ENCODE data around the gene BMERB1. TPM values are rescaled to one million over a fixed set of nuclear protein-coding genes. Genes with fewer than 3 reads are reported as not detected.

Gene BMERB1
- total and polyA plus RNA-seq, 9 of the 15 experiments (the other 6 are each of a cell fraction or from before 2014, with no cell fraction given): 0.29 to 2.9 (median 0.94) TPM

DNA sequence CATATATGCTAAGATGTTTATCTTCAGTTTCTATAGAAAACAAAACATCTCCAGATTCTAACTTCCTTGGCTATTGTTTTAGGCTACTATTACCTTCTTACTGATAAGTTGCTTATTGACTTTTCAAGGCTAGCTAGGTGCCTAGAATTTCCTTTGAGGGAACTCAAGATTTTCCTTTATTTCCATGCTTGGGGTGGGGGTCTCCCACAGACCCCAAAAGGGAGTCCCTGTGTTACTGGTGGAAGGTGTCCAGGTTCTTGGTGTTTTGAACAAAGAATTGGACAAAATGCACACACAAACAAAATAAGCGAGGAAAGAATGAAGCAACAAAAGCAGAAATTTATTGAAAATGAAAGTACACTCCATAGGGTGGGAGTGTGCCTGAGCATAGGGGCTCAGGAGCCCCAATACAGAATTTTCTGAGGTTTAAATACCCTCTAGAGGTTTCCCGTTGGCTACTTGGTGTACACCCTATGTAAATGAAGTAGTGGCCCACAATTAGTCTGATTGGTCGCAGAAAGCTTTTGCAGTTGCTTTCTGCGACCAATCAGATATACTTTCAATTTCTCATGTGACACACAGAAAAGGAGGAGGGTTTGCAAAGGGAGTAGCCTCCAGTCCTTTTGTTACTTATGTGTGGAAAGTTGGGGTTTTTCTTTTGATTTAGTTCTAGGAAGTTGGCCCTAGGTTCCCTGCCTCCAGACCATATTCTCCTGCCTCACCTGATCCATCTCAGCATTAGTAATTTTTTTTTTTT, 141.1 kb downstream of the BMERB1 start (continued):
- TF ChIP-seq, protein P1, sequence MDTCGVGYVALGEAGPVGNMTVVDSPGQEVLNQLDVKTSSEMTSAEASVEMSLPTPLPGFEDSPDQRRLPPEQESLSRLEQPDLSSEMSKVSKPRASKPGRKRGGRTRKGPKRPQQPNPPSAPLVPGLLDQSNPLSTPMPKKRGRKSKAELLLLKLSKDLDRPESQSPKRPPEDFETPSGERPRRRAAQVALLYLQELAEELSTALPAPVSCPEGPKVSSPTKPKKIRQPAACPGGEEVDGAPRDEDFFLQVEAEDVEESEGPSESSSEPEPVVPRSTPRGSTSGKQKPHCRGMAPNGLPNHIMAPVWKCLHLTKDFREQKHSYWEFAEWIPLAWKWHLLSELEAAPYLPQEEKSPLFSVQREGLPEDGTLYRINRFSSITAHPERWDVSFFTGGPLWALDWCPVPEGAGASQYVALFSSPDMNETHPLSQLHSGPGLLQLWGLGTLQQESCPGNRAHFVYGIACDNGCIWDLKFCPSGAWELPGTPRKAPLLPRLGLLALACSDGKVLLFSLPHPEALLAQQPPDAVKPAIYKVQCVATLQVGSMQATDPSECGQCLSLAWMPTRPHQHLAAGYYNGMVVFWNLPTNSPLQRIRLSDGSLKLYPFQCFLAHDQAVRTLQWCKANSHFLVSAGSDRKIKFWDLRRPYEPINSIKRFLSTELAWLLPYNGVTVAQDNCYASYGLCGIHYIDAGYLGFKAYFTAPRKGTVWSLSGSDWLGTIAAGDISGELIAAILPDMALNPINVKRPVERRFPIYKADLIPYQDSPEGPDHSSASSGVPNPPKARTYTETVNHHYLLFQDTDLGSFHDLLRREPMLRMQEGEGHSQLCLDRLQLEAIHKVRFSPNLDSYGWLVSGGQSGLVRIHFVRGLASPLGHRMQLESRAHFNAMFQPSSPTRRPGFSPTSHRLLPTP (IDR thresholded peaks at IDR 0.05; ENCODE audit: borderline replicate concordance, extremely low read depth, insufficient read length): no peak
- TF ChIP-seq EZH2 (IDR thresholded peaks at IDR 0.05; ENCODE audit: borderline replicate concordance, low read depth, low read length): no peak
- no peak for TF ChIP-seq ZNF79 (CRISPR knock-in tag; IDR thresholded peaks at IDR 0.05; ENCODE audit: low read depth)
- TF ChIP-seq SMAD3 (CRISPR knock-in tag; conservative IDR thresholded peaks at IDR 0.05): no peak
- no peak for TF ChIP-seq TFAM (CRISPR knock-in tag; conservative IDR thresholded peaks at IDR 0.05)
- TF ChIP-seq, protein P2, sequence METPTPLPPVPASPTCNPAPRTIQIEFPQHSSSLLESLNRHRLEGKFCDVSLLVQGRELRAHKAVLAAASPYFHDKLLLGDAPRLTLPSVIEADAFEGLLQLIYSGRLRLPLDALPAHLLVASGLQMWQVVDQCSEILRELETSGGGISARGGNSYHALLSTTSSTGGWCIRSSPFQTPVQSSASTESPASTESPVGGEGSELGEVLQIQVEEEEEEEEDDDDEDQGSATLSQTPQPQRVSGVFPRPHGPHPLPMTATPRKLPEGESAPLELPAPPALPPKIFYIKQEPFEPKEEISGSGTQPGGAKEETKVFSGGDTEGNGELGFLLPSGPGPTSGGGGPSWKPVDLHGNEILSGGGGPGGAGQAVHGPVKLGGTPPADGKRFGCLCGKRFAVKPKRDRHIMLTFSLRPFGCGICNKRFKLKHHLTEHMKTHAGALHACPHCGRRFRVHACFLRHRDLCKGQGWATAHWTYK (CRISPR knock-in tag; IDR thresholded peaks at IDR 0.05): no peak
- no peak for TF ChIP-seq ETV5 (CRISPR knock-in tag; IDR thresholded peaks at IDR 0.05; ENCODE audit: low read depth)
- TF ChIP-seq MXD1 (CRISPR knock-in tag; IDR thresholded peaks at IDR 0.05; ENCODE audit: borderline replicate concordance, poor library complexity, severe bottlenecking): no peak
- no peak for TF ChIP-seq ZSCAN32 (CRISPR knock-in tag; IDR thresholded peaks at IDR 0.05)
- no peak for TF ChIP-seq HMG20A (CRISPR knock-in tag; conservative IDR thresholded peaks at IDR 0.05)
- TF ChIP-seq FOSL1 (tag; conservative IDR thresholded peaks at IDR 0.05): 0 out of 2 replicates have a peak, but pooled peaks have one; percentile 22
- TF ChIP-seq HDGF (IDR thresholded peaks at IDR 0.05): no peak
- TF ChIP-seq USF1 (CRISPR knock-in tag; IDR thresholded peaks at IDR 0.05): no peak
- peak; percentile 23 to 65; a peak in 1 of 4 replicates for TF ChIP-seq TBL1XR1 (IDR thresholded peaks at IDR 0.05; ENCODE audit: low read length in 2 of 2)
- TF ChIP-seq POLR3A (IDR thresholded peaks at IDR 0.05; ENCODE audit: borderline replicate concordance, extremely low read depth, insufficient read depth, insufficient read length): no peak
- no peak for TF ChIP-seq PURB (CRISPR knock-in tag; IDR thresholded peaks at IDR 0.05; ENCODE audit: low read depth)
- peak; percentile 30; the same call in 1 of the 2 replicates for TF ChIP-seq POLR2AphosphoS5 (IDR thresholded peaks at IDR 0.05; ENCODE audit: control insufficient read depth, insufficient read depth, low read depth, low read length)
- TF ChIP-seq BRD4 (IDR thresholded peaks at IDR 0.05): no peak
- TF ChIP-seq FOS (IDR thresholded peaks at IDR 0.05; ENCODE audit: extremely low read depth, insufficient read length): peak; percentile 46
- no peak for TF ChIP-seq HBP1 (CRISPR knock-in tag; IDR thresholded peaks at IDR 0.05)
- TF ChIP-seq ZNF830 (CRISPR knock-in tag; IDR thresholded peaks at IDR 0.05): no peak

Measured in K562 (cell line).